HAP-1 (cell line): ENCODE data around the gene MEGF8.

Source experiments
- DNase-seq, 2 experiments: peaks; one replicate each; pipeline ENCODE4 v3.0.0-alpha.2; 2016 to 2020; ENCODE audit warnings: low spot score in 2 of 2
- H3K27me3 ChIP-seq: fragments of 250-450 bp; sonication (Bioruptor Pico); 2 replicates; pipeline ENCODE4 v1.5.1; 2020; ENCODE audit warnings: low read depth, mild to moderate bottlenecking, moderate library complexity
- H3K36me3 ChIP-seq: fragments of 250-450 bp; sonication (Bioruptor Pico); replicated peaks from 2 replicates; pipeline ENCODE4 v1.5.1; 2020; ENCODE audit warnings: mild to moderate bottlenecking
- H3K4me1 ChIP-seq: fragments of 250-450 bp; sonication (Bioruptor Pico); 2 replicates; pipeline ENCODE4 v1.5.1; 2020; ENCODE audit warnings: mild to moderate bottlenecking
- H3K4me3 ChIP-seq: fragments of 250-450 bp; sonication (Bioruptor Pico); 2 replicates; pipeline ENCODE4 v1.5.1; 2020; ENCODE audit warnings: mild to moderate bottlenecking, moderate library complexity
- H3K9me3 ChIP-seq: fragments of 250-450 bp; sonication (Bioruptor Pico); 2 replicates; pipeline ENCODE4 v1.5.1; 2020; ENCODE audit warnings: mild to moderate bottlenecking, moderate library complexity
- in situ Hi-C: fragments of 300-500 bp; cut with MboI; formaldehyde crosslinking; loops from 3 replicates; pipeline ENCODE4 v1.14.3; 2020; ENCODE audit warnings: low sequenced_read_pairs, inconsistent platforms, mixed read lengths

MEGF8 gene

GRCh38 chr19:42424712-42425131 lies 99.3 kb downstream of the MEGF8 start:
- Histone ChIP-seq H3K27me3 (no peaks in the 10 kb centered on the region), H3K36me3 (no peaks in the 10 kb centered on the region), H3K4me3 (no peak overlapping the region), H3K9me3 (no peaks in the 10 kb centered on the region), H3K4me1 (peaks cover 5% of the 10 kb centered on the region)
- in situ Hi-C loops, result no loop called here
- peak in 1 of 2 experiments; percentile 50 for DNase-seq

GRCh38 chr19:42426643-42427042 lies 101.2 kb downstream of the MEGF8 start:
- Histone ChIP-seq H3K4me1 (peaks cover 5% of the 10 kb centered on the region), H3K36me3 (no peaks in the 10 kb centered on the region), H3K27me3 (no peaks in the 10 kb centered on the region), H3K9me3 (no peaks in the 10 kb centered on the region), H3K4me3 (no peak overlapping the region)
- no peak for DNase-seq
- in situ Hi-C loops, result no loop called here

GRCh38 chr19:42427313-42427712 lies 101.9 kb downstream of the MEGF8 start, which contains the start of gene LIPE:
Gene LIPE (minus strand): TSS chr19:42427388. CDS start chr19:42427149, 239 bp downstream.
- H3K4me3 ChIP-seq, result no peak within 1 kb of the TSS
- H3K27me3 ChIP-seq, result no peaks in the 10 kb centered on the region
- DNase-seq, result no peak
- H3K36me3 ChIP-seq, result no peaks in the 10 kb centered on the region
- H3K4me1 ChIP-seq, result peaks cover 3% of the 10 kb centered on the region
- no peaks in the 10 kb centered on the region for H3K9me3 ChIP-seq
- in situ Hi-C loops, result no loop called here
